GM10248 (cell line): ENCODE measurements around the gene GPC6.

Experiments used
- CTCF ChIA-PET: fragments of 300-600 bp; sonication (Branson Sonifier 250); formaldehyde crosslinking; extraction: SDS; loops from one replicate; lab custom pipeline; 2021; ENCODE audit warnings: antibody characterized with exemption; lab: Yijun Ruan, JAX
- POLR2A ChIA-PET: fragments of 350-650 bp; sonication (Branson Sonifier 250); formaldehyde crosslinking; extraction: SDS; loops from one replicate; lab custom pipeline; 2020; ENCODE audit warnings: antibody characterized with exemption; lab: Yijun Ruan, JAX
- DNase-seq: peaks from one replicate; pipeline ENCODE4 v3.0.0; 2012; ENCODE audit errors: extremely low spot score
- TF ChIP-seq, protein P1 (sequence below): IDR thresholded peaks from 2 replicates; pipeline ENCODE4 v1.5.1; 2012; ENCODE audit warnings: mild to moderate bottlenecking, low read depth; ENCODE audit errors: extremely low read depth, missing control alignments, control extremely low read depth

GPC6 gene

DNA sequence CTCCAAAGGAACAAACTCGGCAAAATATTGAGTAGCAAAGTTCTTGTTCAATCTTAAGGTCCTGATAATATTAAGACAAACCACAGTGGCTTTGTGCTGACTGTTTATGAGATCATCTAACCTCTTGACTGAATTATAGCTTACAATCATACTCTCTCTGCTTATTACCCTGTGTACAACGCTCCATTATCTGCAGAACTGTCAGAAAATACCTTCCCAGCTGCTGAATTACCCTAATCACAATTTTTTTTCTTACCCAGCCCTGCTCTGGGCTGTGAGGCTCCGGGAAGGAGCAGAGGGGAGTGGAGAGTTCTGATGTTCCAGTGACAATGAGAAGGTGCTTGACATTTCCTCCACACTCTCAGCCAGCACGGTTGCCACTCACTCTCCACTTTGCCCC lies 1188.1 kb downstream of the GPC6 start:
- POLR2A ChIA-PET, result no interaction called here
- TF ChIP-seq, protein P1, sequence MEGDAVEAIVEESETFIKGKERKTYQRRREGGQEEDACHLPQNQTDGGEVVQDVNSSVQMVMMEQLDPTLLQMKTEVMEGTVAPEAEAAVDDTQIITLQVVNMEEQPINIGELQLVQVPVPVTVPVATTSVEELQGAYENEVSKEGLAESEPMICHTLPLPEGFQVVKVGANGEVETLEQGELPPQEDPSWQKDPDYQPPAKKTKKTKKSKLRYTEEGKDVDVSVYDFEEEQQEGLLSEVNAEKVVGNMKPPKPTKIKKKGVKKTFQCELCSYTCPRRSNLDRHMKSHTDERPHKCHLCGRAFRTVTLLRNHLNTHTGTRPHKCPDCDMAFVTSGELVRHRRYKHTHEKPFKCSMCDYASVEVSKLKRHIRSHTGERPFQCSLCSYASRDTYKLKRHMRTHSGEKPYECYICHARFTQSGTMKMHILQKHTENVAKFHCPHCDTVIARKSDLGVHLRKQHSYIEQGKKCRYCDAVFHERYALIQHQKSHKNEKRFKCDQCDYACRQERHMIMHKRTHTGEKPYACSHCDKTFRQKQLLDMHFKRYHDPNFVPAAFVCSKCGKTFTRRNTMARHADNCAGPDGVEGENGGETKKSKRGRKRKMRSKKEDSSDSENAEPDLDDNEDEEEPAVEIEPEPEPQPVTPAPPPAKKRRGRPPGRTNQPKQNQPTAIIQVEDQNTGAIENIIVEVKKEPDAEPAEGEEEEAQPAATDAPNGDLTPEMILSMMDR, result no peak
- DNase-seq, result no peak
- CTCF ChIA-PET, result interaction anchor here (0.9 to 2.3 kb wide), 4 partner anchors 7 to 26 kb away, joined by 3 to 6 read pairs (median 4); no protein-coding TSS in a partner anchor

DNA sequence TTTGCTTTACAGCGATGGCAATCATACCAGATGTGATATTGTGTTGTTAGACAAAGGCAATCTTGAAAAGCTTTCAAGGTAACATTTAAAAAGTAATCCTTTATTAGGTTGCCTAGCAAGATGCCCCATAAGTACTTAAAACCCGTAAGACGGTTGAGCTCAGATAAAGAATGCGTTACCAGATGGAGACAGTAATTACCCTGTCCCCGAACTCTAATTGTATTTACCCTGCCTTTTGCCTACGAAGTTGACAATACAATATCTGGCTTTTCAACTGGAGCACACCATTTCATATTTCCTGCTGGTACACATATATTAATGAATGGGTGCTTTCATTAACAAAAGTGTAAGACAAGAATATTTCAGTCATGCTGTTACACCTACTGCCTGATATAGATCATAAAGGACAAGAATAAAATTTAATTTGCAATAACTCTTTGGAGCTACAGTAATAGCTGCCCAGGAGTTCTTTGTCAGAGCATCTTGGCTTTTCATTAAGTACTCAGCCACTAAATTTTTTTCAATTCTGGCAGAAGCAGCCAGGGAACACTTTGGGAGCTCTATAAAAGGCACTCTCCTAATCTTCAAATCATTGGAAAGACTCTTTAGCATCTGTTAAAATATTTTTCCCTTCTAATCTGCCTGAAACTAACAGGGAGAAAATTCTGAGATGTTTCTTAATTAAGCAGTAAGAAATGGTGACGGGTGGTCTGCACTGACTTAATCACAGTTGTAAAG lies 1189.1 kb downstream of the GPC6 start:
- DNase-seq, result no peak
- POLR2A ChIA-PET, result no interaction called here
- CTCF ChIA-PET, result interaction anchor here (0.6 to 2.3 kb wide), 8 partner anchors 8 to 35 kb away, joined by 3 to 6 read pairs (median 3); no protein-coding TSS in a partner anchor
- TF ChIP-seq, protein P1, result no peak

DNA sequence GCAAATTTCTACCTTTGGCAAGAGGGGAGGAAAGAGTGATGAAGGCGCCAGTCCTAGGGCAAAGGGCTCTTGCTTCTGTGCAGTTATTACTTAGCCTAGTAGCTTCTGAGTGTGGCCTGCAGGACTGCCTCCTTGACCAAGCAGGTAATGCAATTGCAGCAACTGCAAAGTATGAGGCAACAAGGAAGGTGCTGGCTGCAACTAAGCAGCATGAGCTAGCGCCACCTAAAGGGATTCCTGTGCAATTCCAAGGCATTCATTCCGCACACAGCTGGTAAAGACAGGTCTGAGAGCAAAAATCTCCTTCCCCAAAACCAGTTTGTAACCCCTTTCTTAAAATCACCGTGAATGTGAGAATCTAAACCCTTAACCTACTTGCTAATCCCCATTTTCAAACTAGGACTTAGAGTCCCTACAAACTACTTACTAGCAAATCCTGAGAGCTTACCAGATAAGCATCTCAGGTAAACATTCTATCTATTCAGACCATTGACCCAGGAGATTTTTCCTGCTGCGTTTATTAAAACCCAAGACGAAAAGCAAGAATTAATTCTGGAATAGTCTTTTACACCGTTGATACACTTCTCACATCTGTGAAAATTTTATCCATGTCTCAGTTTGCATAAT lies 1190.0 kb downstream of the GPC6 start:
- CTCF ChIA-PET, result interaction anchor here (0.7 to 2.3 kb wide), 7 partner anchors 9 to 22 kb away, joined by 3 to 6 read pairs (median 4); no protein-coding TSS in a partner anchor
- TF ChIP-seq, protein P1, result no peak
- DNase-seq, result no peak
- POLR2A ChIA-PET, result interaction anchor here (0.5 kb wide), 1 partner anchor 148 kb away, joined by 3 read pairs; no protein-coding TSS in a partner anchor

DNA sequence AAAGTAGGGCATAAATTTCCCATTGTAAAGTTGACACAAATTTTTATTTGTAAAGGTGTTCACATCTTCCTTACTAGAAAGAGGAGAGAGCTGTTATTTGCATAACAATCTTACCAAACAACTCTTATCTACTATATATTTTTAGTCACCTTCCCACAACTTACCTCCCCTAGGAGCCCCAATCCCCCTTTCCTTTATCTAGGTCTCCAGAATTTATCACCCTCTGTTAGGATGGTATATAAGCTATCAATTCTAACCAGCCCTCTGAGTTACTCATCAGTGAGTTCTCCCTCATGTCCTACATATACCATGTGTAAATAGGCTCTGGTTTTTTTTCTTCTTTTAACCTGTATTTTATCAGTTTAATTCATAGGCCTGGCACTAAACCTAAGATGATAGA lies 1190.7 kb downstream of the GPC6 start:
- POLR2A ChIA-PET, result no interaction called here

DNA sequence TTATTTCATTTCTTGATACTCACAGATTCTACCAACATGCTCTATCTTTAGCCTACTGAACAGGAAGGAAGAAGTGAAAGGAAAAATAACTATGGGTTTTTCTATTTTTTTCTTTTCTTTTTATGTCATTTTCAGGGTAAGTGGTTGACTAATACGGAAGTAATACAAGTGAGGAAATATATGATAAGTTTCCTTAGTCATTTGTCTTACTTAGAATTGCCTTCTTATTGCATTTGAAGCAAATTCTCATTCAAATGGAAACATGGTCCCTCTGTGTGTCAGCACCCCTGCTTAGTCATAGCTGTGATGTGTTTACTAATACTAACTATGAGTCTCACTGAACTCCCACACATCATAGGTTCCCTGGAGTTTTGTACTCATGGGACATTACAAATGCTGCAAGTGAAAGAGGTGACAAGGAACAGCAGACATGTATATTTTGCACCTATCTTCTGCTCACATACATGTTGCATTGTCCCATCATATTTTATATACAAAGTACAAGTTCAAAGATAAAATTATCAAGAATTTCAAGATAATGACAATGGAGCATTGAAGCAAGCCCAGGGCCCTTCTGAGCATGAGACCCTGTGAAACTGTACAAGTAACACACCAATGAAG lies 1192.8 kb downstream of the GPC6 start:
- CTCF ChIA-PET, result interaction anchor here (0.9 to 2.3 kb wide), 3 partner anchors 9 to 16 kb away, joined by 3 to 10 read pairs (median 3); no protein-coding TSS in a partner anchor
- TF ChIP-seq, protein P1, result no peak
- POLR2A ChIA-PET, result no interaction called here
- no peak for DNase-seq

More for the DNA sequence above, 1190.7 kb downstream of the GPC6 start:
- no peak for DNase-seq
- TF ChIP-seq, protein P1, result no peak
- CTCF ChIA-PET, result interaction anchor here (0.9 to 1.4 kb wide), 4 partner anchors 11 to 18 kb away, joined by 3 to 6 read pairs (median 4); no protein-coding TSS in a partner anchor

DNA sequence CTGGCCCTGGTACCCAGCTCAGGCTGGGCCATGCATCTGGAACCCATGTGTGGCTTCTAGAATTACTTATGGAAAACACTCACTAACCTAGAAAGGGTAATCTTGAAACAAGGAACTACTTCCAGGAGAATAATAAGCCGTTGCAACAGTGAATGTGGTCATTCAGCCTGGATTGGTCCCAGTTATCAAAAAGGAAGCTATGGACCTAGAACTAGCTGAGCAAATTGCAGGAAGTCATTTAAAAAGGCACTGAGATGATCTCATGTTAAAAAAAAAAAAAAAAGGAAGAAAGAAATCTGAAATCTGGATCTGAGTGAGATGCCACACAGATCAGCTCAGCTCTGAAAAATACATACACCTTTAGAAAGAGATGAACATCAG lies 1193.3 kb downstream of the GPC6 start:
- TF ChIP-seq, protein P1, result no peak
- DNase-seq, result no peak
- ChIA-PET POLR2A (no interaction called here), CTCF (interaction anchor here (1.6 to 2.3 kb wide), 2 partner anchors 9 to 15 kb away, joined by 3 to 10 read pairs; no protein-coding TSS in a partner anchor)
